Central memory CD4-positive, alpha-beta T cell (primary cell): ENCODE data around the gene FLNA.
A peak's percentile ranks its signal among the peaks of the same experiment; 100 is the strongest.
"Not testable (repeated sequence)": the region's sequence is repeated elsewhere in the genome, so short reads cannot be mapped to it uniquely, and the experiment has no call there.

Source experiments
- DNase-seq: peaks from one replicate; pipeline ENCODE4 v3.0.0; 2022
- total RNA-seq, 3 experiments: gene quantifications; one replicate each; lab custom pipeline; 2026; lab: John Stamatoyannopoulos, UW

Gene FLNA
- total RNA-seq = 1,647 to 2,986 (median 1,968) reads per million in 3 experiments

- no peak for DNase-seq
Measured at GRCh38 chrX:154374313-154375155, at the start of gene FLNA. Gene FLNA (minus strand): TSS chrX:154374634. CDS start chrX:154371245, 3,389 bp downstream.

DNA sequence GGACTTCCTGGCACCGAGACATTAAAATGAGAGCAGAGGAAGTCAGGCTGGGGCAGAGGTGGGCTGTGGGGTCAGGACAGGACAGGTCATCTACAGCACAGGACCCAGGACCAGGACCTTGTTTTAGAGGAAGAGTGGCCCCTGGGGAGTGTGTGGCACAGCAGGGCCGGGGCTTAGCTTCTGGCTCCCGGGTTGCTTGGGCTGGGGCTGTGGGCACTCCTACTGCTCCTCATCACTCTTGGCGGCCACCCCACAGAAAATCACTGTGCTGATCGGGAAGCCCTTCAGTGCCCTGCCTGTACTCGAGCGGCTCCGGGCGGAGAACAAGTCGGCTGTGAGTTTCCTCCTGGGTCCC lies 45.9 kb upstream of the FLNA start:
- DNase-seq = no peak

- DNase-seq = no peak
Measured at GRCh38 chrX:154419688-154420401, 45.4 kb upstream of the FLNA start.

DNA sequence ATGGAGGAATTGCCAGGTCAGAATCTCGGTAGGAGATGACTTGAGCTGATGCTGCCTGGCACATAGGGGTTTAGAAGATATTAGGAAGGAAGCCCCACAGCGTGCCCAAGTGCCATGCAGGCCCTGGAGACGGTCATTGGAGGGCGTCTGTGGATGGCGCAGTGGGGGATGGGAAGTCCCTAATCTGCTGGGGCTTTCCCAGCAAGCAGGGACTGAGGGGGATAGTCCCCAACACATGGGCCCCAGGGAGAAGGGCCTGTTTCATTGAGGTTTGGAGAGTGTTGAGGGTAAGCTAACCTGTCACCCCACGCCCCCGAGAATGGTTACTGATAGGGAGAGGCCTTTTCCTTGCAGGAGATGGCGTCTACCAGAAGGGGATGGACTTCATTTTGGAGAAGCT lies 44.8 kb upstream of the FLNA start:
- no peak for DNase-seq

GRCh38 chrX:154417157-154417556 lies 42.7 kb upstream of the FLNA start:
- no peak for DNase-seq

DNA sequence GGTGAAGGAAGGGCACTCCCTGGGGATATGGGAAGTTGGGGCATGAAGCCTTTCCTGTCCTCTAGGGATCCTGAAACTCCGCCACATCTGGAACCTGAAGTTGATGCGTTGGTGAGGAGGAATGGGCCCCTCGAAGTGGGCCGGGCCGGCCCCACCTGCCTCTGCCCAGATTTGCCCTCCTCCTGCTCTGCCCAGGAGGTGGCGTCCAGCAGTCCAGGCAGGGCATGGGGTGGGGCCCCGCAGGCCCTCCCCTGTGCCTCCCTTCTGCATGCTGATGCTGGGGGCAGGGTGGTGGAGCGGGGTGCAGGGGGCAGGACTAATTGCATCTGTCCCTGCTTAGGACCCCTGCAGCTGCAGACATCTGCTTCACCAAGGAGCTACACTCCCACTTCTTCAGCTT lies 38.7 kb upstream of the FLNA start:
- no peak for DNase-seq

GRCh38 chrX:154412468-154412867 lies 38.0 kb upstream of the FLNA start:
- peak; percentile 33 for DNase-seq

- peak; percentile 38 for DNase-seq
Measured at GRCh38 chrX:154411981-154412340, 37.5 kb upstream of the FLNA start.

- DNase-seq = no peak
Measured at GRCh38 chrX:154409222-154409871, 34.9 kb upstream of the FLNA start, which contains the start of gene DNASE1L1. Gene DNASE1L1 (minus strand): TSS chrX:154409254. CDS start chrX:154405568, 3,686 bp downstream.

- DNase-seq = no peak
Measured at GRCh38 chrX:154408659-154409221, 34.3 kb upstream of the FLNA start.

DNA sequence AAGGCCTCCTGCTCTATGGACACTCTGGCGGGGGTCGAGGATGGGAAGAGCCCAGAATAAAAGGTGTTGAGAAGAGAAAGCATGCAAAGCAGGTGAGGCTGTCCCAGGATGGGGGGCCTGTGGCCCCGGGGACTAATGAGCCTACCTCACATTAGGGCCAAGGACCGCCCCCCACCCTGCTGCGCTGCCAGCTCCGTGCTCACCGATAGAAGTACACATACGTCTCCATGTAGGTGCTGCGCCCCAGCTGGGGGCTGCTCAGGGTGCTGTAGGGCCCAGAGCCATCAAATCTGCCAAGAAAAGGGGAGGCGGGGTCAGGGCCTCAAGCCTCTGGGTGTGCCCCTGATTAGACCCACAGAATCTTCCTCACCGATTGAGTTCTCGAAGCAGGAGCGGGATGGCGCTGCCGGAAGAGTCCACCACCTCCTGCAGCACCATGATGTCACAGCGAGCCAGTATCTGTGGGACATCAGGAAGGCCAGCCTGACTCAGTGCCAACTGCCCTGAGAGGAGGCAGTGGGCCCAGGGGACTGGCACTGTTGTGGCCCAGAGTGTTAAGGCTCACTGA lies 30.3 kb upstream of the FLNA start:
- no peak for DNase-seq

- DNase-seq = no peak
Measured at GRCh38 chrX:154403858-154404257, 29.4 kb upstream of the FLNA start.

- no peak for DNase-seq
Measured at GRCh38 chrX:154403192-154403591, 28.8 kb upstream of the FLNA start.

DNA sequence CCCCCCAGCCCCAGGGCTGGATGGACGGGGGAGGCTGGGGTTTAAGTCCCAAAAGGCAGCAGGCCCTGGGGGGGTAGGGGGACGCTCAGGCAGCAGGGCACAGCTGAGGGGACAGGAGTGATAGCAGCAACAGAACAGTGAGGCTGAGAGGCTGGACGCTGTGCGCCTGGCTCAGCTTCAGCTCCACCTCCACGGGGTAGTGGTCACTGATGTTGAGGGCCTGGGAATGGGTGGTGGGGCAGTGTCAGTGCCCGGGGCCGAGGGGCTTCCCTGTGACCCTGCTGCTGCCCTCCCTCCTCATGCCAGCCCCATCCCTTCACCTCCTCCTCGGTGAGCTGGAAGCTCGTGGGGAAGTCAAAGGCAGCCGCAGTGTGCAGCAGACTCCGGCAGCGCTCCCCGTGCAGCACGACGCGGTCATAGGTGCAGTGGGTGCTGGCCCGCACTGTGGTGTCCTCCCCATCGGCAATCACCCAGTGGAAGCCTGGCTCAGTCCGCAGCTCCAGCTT lies 28.2 kb upstream of the FLNA start:
- no peak for DNase-seq

GRCh38 chrX:154401918-154402621 lies 27.6 kb upstream of the FLNA start:
- no peak for DNase-seq

GRCh38 chrX:154401045-154401799 lies 26.8 kb upstream of the FLNA start:
- DNase-seq = no peak

DNA sequence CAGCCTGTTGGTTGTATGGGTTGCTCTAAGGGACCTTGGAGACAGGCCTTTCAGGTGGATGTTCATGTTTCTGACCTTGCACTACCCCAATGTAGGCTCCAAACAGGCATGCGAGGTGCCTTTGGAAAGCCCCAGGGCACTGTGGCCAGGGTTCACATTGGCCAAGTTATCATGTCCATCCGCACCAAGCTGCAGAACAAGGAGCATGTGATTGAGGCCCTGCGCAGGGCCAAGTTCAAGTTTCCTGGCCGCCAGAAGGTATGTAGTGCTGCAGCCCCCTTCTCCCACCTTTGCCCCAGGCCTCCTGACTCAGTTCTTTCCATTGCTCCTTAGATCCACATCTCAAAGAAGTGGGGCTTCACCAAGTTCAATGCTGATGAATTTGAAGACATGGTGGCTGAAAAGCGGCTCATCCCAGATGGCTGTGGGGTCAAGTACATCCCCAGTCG lies 26.0 kb upstream of the FLNA start:
- DNase-seq = not testable (repeated sequence)

GRCh38 chrX:154399527-154400368 lies 25.3 kb upstream of the FLNA start:
- peak; percentile 45 for DNase-seq

DNA sequence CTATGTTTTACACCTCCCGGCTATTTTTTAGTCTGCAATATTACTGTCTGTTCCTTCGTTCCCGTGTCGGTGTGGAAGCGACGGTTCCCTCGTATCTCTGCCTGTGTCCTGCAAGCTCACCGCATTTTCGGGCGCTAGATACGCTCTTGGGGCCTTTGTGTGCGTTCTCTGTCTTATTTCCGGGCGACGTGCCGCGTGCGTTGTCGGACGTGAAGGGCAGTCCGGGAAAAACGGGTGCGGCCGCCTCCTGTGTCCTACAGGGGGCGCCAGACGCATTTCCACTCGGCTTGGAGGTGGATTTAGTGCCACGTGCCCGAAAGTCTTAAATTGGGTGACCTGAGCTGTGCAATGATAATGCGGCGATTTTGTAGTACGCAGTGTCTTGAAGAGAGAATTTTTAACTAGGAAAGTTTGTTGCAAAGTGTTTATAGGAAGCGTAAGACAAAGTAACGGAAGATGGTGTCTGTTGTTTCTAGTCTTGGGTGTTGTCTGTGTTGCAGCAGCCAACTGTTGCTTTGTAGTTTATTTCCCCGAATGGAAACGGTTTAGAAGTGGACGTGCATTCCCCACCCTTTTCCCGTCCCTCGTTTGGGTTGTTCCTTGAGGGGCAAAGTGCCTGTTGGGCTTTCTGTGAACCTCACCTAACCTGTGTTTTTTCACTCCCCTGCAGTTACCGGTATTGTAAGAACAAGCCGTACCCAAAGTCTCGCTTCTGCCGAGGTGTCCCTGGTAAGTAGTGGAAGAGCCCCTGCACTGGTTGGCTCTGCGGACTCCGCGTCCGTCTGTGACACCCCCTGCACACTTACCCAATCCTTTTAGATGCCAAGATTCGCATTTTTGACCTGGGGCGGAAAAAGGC lies 24.5 kb upstream of the FLNA start:
- peak; percentile 75 for DNase-seq
